Mononuclear cell (primary cell): ENCODE results near the gene CACNA2D3. TPM values are rescaled to one million over a fixed set of nuclear protein-coding genes. Genes with fewer than 3 reads are reported as not detected.

Experiments used
- H3K27me3 ChIP-seq: 2 replicates; pipeline ENCODE4 v1.6.0; 2011; ENCODE audit warnings: low read length, control low read depth; ENCODE audit not compliant: insufficient read depth
- H3K4me1 ChIP-seq: 2 replicates; pipeline ENCODE4 v1.5.1; 2011; ENCODE audit warnings: mild to moderate bottlenecking, low read length, control low read depth; ENCODE audit not compliant: insufficient read depth
- H3K4me3 ChIP-seq: 2 replicates; pipeline ENCODE4 v1.5.1; 2011; ENCODE audit warnings: mild to moderate bottlenecking, low read length, moderate library complexity
- H3K9me3 ChIP-seq: 2 replicates; pipeline ENCODE4 v1.5.1; 2011; ENCODE audit warnings: low read depth, mild to moderate bottlenecking, control low read depth, low read length
- total RNA-seq: library from RNA; depleted of rRNA; stranded (reverse); fragments of >200 nt; gene quantifications from one replicate; pipeline ENCODE4 v1.2.3, GENCODE V29; 2012

Gene CACNA2D3
- total RNA-seq, 1 donor = 2.0 TPM

DNA sequence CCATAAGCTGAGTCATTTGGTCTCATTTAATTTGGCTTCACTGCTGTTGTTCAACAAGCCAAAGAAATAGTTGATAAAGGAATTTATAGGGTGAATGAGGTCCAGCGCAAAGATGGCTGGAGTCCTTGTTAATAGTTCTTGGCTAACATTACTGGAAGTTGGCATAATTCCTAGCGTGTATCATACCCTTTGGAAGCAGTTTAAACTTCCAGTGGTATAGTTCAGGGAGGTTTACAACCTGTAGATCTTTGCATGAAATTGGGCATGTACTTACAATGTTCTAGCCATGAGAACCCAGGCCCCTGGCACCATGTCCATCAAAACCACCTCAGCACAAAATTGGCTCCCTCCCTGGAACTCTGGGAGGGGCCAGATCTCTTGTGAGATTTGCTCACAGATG, 424.7 kb downstream of the CACNA2D3 start:
- no peaks in the 10 kb centered on the region for H3K27me3 ChIP-seq
- H3K4me3 ChIP-seq = no peak overlapping the region
- no peaks in the 10 kb centered on the region for H3K4me1 ChIP-seq
- H3K9me3 ChIP-seq = no peaks in the 10 kb centered on the region

- Histone ChIP-seq H3K4me3 (no peak overlapping the region), H3K9me3 (no peaks in the 10 kb centered on the region), H3K27me3 (no peaks in the 10 kb centered on the region), H3K4me1 (no peaks in the 10 kb centered on the region)
Observed at GRCh38 chr3:54547846-54548245, 425.5 kb downstream of the CACNA2D3 start.

DNA sequence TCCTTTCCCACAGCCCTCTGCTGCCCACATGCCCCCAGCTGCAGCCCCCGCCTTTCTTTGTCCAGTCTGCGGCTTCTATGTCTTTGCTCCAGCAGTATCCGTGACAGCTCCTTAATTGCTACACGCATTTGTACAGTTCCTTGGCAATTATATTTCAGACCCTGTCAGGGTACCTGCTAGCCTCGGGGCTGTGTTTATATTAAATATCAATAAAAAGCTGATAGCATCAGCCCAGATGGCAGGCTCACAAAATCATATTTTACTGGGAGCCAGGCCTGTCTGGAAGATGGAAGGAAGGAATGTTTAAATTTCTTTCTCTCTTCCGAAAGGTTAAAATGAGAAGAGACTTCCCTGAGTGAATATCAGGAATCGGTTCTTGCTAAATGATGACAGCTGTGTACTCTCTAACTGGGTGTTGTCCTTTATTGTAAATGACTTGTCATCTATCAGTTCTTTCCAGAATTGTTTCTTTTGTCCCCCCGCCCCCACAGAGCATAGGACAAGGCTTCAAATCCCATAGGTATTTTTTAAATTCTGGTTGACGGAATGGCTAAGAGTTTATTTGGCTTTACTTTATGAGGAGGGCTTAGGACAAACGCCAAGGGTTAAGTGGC, 427.4 kb downstream of the CACNA2D3 start:
- H3K4me3 ChIP-seq = no peak overlapping the region
- H3K27me3 ChIP-seq = no peaks in the 10 kb centered on the region
- H3K4me1 ChIP-seq = no peaks in the 10 kb centered on the region
- no peaks in the 10 kb centered on the region for H3K9me3 ChIP-seq

DNA sequence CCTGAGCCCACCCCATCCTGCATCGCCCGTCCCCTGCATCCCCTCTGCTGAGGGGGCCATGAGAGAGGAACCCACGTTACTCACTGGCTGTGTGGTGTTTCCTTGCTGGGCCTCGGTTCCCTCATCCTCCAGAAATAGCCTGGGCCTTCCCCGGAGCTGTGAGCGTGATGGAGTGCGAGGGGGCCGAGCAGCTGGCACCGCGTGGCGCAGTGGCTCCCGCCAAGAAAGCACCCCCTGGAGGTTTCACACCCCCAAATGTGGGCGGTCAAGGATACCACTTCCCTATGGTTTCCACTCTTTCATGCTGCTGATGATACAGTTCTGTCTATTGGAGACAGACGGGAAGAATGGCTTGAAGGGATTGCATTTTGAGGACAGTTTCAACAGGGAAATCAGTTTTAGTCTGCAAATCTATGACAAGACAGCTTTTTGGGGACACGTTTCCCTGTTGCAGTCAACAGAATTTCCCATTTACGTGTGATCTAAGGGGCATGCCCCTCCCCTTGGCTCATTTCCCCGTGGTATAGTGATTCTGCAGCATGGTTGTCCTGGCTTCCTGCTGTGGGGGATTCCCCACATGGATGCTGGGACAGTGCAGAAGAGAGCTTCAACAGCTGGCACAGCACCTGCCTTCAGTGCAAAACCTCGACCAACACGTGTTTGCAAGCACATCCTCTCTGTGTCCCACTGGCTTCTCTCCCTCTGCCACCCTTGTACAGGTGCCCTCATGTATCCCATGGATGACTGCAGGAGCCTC, 428.0 kb downstream of the CACNA2D3 start:
- H3K9me3 ChIP-seq = no peaks in the 10 kb centered on the region
- H3K4me1 ChIP-seq = no peaks in the 10 kb centered on the region
- no peaks in the 10 kb centered on the region for H3K27me3 ChIP-seq
- no peak overlapping the region for H3K4me3 ChIP-seq

- Histone ChIP-seq H3K9me3 (no peaks in the 10 kb centered on the region), H3K4me3 (no peak overlapping the region), H3K4me1 (no peaks in the 10 kb centered on the region), H3K27me3 (no peaks in the 10 kb centered on the region)
Observed at GRCh38 chr3:54556630-54557029, 434.3 kb downstream of the CACNA2D3 start.

DNA sequence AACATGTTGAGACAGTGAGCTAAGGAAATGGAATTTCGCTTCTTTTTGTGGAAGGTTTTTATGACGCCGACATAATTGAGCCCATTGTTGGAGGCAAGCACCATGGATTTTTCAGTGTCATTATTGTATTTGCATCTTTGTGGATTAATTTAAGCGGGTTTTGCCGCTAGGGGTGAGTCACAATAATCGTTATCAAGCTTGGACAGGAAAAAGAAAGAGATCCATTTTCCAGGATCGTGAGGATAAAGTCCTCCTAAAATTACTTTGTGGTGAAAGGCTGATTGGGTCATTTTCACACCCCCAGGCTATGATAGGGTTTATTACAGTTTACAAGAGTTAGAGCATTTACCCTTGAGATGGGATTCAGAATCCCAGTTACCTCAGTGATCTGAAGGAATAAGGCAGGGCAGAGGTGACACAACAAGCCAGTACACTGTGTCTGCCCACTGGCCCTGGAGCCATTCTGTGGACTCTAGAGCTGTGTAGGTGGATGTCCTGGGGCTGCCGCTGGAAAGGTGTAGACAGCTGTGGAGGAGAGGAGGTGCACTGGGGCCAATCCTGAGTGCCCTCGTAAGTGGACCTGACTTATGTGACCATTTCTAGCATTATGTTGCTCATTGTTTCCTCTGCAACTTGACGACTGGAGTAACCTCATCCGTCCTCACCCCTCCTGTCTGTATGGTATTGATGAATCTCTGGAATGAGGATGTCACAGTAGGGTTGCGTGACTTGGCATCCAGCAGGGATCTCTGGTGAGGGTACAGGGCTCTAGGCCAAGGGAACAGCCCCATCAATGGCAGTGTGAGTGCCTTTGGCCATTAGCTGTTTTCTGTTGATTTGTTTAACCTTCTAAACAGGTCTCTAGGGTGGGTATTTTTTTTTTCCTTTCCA, 435.4 kb downstream of the CACNA2D3 start:
- Histone ChIP-seq H3K9me3 (no peaks in the 10 kb centered on the region), H3K27me3 (no peaks in the 10 kb centered on the region), H3K4me3 (no peak overlapping the region), H3K4me1 (no peaks in the 10 kb centered on the region)

- H3K4me3 ChIP-seq = no peak overlapping the region
- H3K27me3 ChIP-seq = no peaks in the 10 kb centered on the region
- H3K4me1 ChIP-seq = no peaks in the 10 kb centered on the region
- H3K9me3 ChIP-seq = no peaks in the 10 kb centered on the region
Observed at GRCh38 chr3:54563501-54564200, 441.3 kb downstream of the CACNA2D3 start.

DNA sequence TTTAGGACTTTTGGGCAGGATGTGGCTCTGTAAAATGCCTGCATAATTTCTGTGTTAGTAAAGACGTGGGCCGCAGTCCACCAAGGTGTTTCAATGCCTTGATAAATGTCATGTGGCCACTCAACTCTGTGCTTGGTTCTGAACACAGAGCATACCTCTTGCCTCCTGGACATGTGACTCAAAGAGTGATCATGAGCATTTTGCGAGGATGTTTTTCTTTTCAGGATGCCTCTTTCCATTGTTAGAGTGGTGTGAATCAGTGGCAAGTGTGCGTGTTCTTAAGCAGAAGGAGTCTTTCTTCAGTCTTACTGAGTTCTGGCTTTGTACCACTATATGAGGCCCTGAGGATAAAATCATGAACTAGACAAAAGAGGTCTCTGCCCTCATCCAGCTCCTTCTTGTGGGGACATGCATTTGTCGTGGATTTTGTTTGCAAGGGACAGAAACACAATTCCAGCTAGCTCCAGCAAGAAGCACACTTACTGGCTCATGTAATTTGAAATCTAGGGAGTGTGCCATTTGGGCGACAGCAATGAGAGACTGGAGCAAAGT, 442.1 kb downstream of the CACNA2D3 start:
- no peak overlapping the region for H3K4me3 ChIP-seq
- no peaks in the 10 kb centered on the region for H3K4me1 ChIP-seq
- no peaks in the 10 kb centered on the region for H3K9me3 ChIP-seq
- H3K27me3 ChIP-seq = no peaks in the 10 kb centered on the region

DNA sequence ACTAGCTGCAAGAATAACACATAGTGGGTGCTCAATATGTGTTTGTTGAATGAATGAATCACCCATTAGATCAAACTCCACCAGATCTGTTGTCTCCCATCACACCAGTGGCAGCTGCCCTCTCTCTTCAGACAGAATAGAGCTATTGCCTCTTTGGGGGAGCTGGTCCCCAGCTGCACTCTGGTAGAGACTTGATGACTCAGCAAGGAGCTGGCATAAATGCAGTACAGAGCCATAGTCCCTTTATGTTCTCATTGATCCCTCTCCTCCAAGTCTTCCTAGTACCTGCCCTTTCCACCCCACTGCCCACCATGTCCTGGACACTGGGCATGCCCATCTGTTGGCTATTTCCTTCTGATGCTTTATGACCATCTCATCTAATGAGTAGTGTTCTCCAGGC, 443.6 kb downstream of the CACNA2D3 start:
- H3K9me3 ChIP-seq = no peaks in the 10 kb centered on the region
- H3K4me1 ChIP-seq = no peaks in the 10 kb centered on the region
- H3K4me3 ChIP-seq = no peak overlapping the region
- H3K27me3 ChIP-seq = no peaks in the 10 kb centered on the region

GRCh38 chr3:54567949-54568348, 445.6 kb downstream of the CACNA2D3 start:
- Histone ChIP-seq H3K4me3 (no peak overlapping the region), H3K9me3 (no peaks in the 10 kb centered on the region), H3K27me3 (no peaks in the 10 kb centered on the region), H3K4me1 (no peaks in the 10 kb centered on the region)

GRCh38 chr3:54570008-54570407, 447.7 kb downstream of the CACNA2D3 start:
- no peak overlapping the region for H3K4me3 ChIP-seq
- H3K9me3 ChIP-seq = no peaks in the 10 kb centered on the region
- no peaks in the 10 kb centered on the region for H3K27me3 ChIP-seq
- no peaks in the 10 kb centered on the region for H3K4me1 ChIP-seq

DNA sequence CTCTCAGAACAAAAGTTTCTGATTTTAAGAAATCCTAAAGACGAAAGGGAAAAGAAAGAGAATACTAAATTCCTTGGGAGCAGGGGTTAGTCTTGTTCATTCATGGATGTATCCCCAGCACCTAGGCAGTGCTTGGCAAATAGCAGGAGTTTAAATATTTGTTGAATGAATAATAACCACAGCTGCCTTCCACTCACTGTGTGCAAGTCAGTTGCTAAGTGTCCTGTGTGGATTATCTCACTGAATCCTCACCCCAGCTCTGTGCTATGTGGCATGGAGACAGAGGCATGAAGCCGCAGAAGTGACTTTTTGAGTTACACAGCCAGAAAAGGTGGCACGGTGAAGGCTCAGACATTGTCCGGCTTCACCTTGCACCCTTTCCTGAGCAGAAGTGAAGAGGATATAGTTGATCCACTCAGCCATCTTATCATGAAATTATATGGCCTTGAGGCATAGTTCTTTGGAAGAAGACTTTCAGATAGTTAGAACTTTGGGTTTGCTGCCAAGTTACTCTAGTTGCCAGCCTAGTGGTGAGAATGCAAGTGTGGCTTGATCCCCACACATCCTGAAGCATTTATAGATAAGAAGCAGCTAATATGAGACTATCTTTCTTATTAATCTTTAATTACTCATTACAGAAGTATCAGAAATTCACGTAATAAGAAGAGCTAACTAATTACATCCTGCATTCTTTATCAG, 450.0 kb downstream of the CACNA2D3 start:
- Histone ChIP-seq H3K9me3 (no peaks in the 10 kb centered on the region), H3K4me3 (no peak overlapping the region), H3K27me3 (no peaks in the 10 kb centered on the region)

DNA sequence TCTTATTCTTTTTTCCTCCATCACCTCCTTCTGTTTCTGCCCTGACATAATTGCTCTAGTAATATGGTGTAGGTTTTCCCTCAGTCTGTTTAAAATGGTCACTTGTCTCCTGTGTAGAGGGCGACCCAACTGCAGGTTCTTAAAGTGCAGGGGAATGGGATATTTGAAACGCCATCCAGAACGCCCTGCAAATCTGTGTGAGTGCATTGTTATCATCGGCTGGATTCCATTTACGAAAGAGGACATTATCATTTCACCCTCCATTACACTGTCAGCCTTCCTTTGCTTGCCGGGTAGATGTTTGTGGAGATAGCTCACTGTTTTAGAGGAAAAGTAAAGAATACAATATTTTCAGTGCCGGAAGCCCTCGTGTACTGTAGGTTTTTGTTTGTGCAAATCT, 451.5 kb downstream of the CACNA2D3 start:
- Histone ChIP-seq H3K9me3 (no peaks in the 10 kb centered on the region), H3K27me3 (no peaks in the 10 kb centered on the region), H3K4me3 (no peak overlapping the region), H3K4me1 (no peaks in the 10 kb centered on the region)

More for the DNA sequence above, 450.0 kb downstream of the CACNA2D3 start:
- no peaks in the 10 kb centered on the region for H3K4me1 ChIP-seq
